H1 (cell line): ENCODE results near the gene POU4F1. TPM values are rescaled to one million over a fixed set of nuclear protein-coding genes. Genes with fewer than 3 reads are reported as not detected.

Source experiments
- CTCF ChIA-PET: fragments of 300-600 bp; sonication (Branson Sonifier 250); formaldehyde crosslinking; loops from one replicate; lab custom pipeline; 2021; ENCODE audit not compliant: partially characterized antibody; lab: Charles Lee
- POLR2A ChIA-PET: fragments of 300-600 bp; sonication (Branson Sonifier 250); formaldehyde crosslinking; loops from one replicate; lab custom pipeline; 2021; ENCODE audit warnings: inconsistent platforms; ENCODE audit not compliant: partially characterized antibody; lab: Charles Lee
- DNase-seq, 2 experiments: peaks; one replicate each; pipeline versions ENCODE4 v3.0.0 to v3.0.0-alpha.2; 2010 to 2022; ENCODE audit warnings: low spot score in 2 of 2, low read depth in 1 of 2, mixed read lengths in 1 of 2
- FAIRE-seq: peaks from 2 replicates; lab custom pipeline; 2011; peaks lifted over from hg19 to GRCh38; lab: Jason Lieb, UNC
- H2AFZ ChIP-seq: 2 replicates; pipeline ENCODE4 v1.8.1; 2012; ENCODE audit warnings: low read length, inconsistent platforms
- H2AK5ac ChIP-seq: 2 replicates; pipeline ENCODE4 v1.6.1; 2013; ENCODE audit warnings: low read depth, low read length
- H2BK120ac ChIP-seq: replicated peaks from 2 replicates; pipeline ENCODE3; 2013; ENCODE audit warnings: low read depth, low read length, inconsistent platforms
- H2BK12ac ChIP-seq: 2 replicates; pipeline ENCODE4 v1.6.1; 2013; ENCODE audit warnings: low read depth, low read length
- H2BK15ac ChIP-seq: 2 replicates; pipeline ENCODE4 v1.6.1; 2013; ENCODE audit warnings: low read length
- H2BK20ac ChIP-seq: 2 replicates; pipeline ENCODE4 v1.6.1; 2013; ENCODE audit warnings: low read length
- H2BK5ac ChIP-seq: 2 replicates; pipeline ENCODE4 v1.6.1; 2013; ENCODE audit warnings: low read depth, low read length
- H3K14ac ChIP-seq: 2 replicates; pipeline ENCODE4 v1.6.1; 2013; ENCODE audit warnings: inconsistent platforms; ENCODE audit not compliant: insufficient read length
- H3K18ac ChIP-seq: 2 replicates; pipeline ENCODE4 v1.6.1; 2013; ENCODE audit warnings: low read length; ENCODE audit errors: extremely low read depth
- H3K23ac ChIP-seq: 2 replicates; pipeline ENCODE4 v1.6.1; 2013; ENCODE audit warnings: inconsistent platforms; ENCODE audit not compliant: insufficient read length
- H3K23me2 ChIP-seq: 2 replicates; pipeline ENCODE4 v1.6.1; 2013; ENCODE audit warnings: low read depth, low read length
- H3K27ac ChIP-seq: 2 replicates; pipeline ENCODE4 v1.6.1; 2011; ENCODE audit warnings: low read depth, low read length, inconsistent platforms
- H3K27me3 ChIP-seq, 4 experiments: replicated peaks in 1 of 4; 1 replicate in 1 of 4; 2 replicates in 3 of 4; pipeline versions ENCODE4 v1.6.1 to v1.8.1; 2011 to 2013; ENCODE audit warnings: low read length in 3 of 4, mild to moderate bottlenecking in 3 of 4, inconsistent platforms in 2 of 4, mixed read lengths in 2 of 4, moderate library complexity in 1 of 4; ENCODE audit not compliant: control insufficient read depth in 3 of 4, insufficient read depth in 3 of 4; ENCODE audit errors: extremely low read depth in 1 of 4
- H3K36me3 ChIP-seq, 4 experiments: 2 replicates each; pipeline versions ENCODE4 v1.6.1 to v1.8.1; 2011 to 2013; ENCODE audit warnings: mild to moderate bottlenecking in 4 of 4, low read length in 3 of 4, moderate library complexity in 2 of 4, control low read depth in 1 of 4, inconsistent platforms in 1 of 4; ENCODE audit not compliant: insufficient read depth in 4 of 4, control insufficient read depth in 2 of 4
- H3K4ac ChIP-seq: replicated peaks from 2 replicates; pipeline ENCODE3; 2013; ENCODE audit warnings: low read length, low read depth, mixed read lengths, inconsistent platforms; ENCODE audit not compliant: insufficient read length
- H3K4me1 ChIP-seq, 4 experiments: replicated peaks in 1 of 4; 1 replicate in 1 of 4; 2 replicates in 3 of 4; pipeline versions ENCODE4 v1.6.1 to v1.8.1; 2011 to 2013; ENCODE audit warnings: low read length in 3 of 4, inconsistent platforms in 2 of 4, mixed read lengths in 1 of 4; ENCODE audit not compliant: insufficient read depth in 4 of 4, control insufficient read depth in 3 of 4
- H3K4me2 ChIP-seq, 2 experiments: 2 replicates each; pipeline versions ENCODE4 v1.6.1 to v1.8.1; 2011 to 2013; ENCODE audit warnings: low read depth in 2 of 2, low read length in 2 of 2, control low read depth in 1 of 2, inconsistent platforms in 1 of 2, mild to moderate bottlenecking in 1 of 2; ENCODE audit not compliant: insufficient read depth in 1 of 2
- H3K4me3 ChIP-seq, 4 experiments: fragments of 200-600, 300-600 bp in 1 of 4; sonication (generic), shearing (Covaris generic), sonication (Bioruptor Twin) in 1 of 4; 2 replicates each; pipeline versions ENCODE4 v1.5.1 to v1.8.1; 2011 to 2016; ENCODE audit warnings: low read length in 4 of 4, low read depth in 3 of 4, control low read depth in 2 of 4, inconsistent platforms in 2 of 4, mild to moderate bottlenecking in 2 of 4, mixed read lengths in 1 of 4, moderate library complexity in 1 of 4; ENCODE audit not compliant: insufficient read depth in 2 of 4; ENCODE audit errors: extremely low read depth in 1 of 4
- H3K56ac ChIP-seq: replicated peaks from 2 replicates; pipeline ENCODE3; 2013; ENCODE audit warnings: low read depth, mild to moderate bottlenecking, mixed read lengths, low read length, inconsistent platforms; ENCODE audit not compliant: insufficient read length
- H3K79me1 ChIP-seq: 2 replicates; pipeline ENCODE4 v1.6.1; 2013; ENCODE audit warnings: low read depth, low read length, control low read depth
- H3K79me2 ChIP-seq, 2 experiments: 2 replicates each; pipeline versions ENCODE4 v1.6.1 to v1.8.1; 2012 to 2013; ENCODE audit warnings: low read length in 2 of 2, mild to moderate bottlenecking in 2 of 2, inconsistent platforms in 1 of 2; ENCODE audit not compliant: insufficient read depth in 2 of 2, control insufficient read depth in 1 of 2
- H3K9ac ChIP-seq, 4 experiments: replicated peaks in 1 of 4; 1 replicate in 1 of 4; 2 replicates in 3 of 4; pipeline versions ENCODE4 v1.6.1 to v1.8.1; 2011 to 2013; ENCODE audit warnings: low read depth in 3 of 4, low read length in 3 of 4, control low read depth in 2 of 4, mild to moderate bottlenecking in 2 of 4, moderate library complexity in 2 of 4, inconsistent platforms in 1 of 4; ENCODE audit errors: extremely low read depth in 1 of 4
- H3K9me3 ChIP-seq, 2 experiments: 2 replicates each; pipeline versions ENCODE4 v1.6.1 to v1.8.1; 2012 to 2013; ENCODE audit warnings: mild to moderate bottlenecking in 2 of 2, moderate library complexity in 2 of 2, control low read depth in 1 of 2, inconsistent platforms in 1 of 2, low read depth in 1 of 2, low read length in 1 of 2, mixed read lengths in 1 of 2; ENCODE audit not compliant: insufficient read depth in 2 of 2
- H4K20me1 ChIP-seq, 2 experiments: replicated peaks in 1 of 2; 2 replicates each; pipeline versions ENCODE3 to v1.8.1; 2011 to 2013; ENCODE audit warnings: inconsistent platforms in 2 of 2, low read length in 2 of 2, mild to moderate bottlenecking in 1 of 2; ENCODE audit not compliant: insufficient read depth in 2 of 2, control insufficient read depth in 1 of 2
- H4K5ac ChIP-seq: 2 replicates; pipeline ENCODE4 v1.6.1; 2013; ENCODE audit warnings: low read length, low read depth, mixed read lengths, inconsistent platforms; ENCODE audit not compliant: insufficient read length
- H4K8ac ChIP-seq: 2 replicates; pipeline ENCODE4 v1.8.0; 2013; ENCODE audit warnings: mild to moderate bottlenecking, moderate library complexity, low read length, inconsistent platforms; ENCODE audit not compliant: insufficient read depth; ENCODE audit errors: extremely low read depth
- H4K91ac ChIP-seq: replicated peaks from 2 replicates; pipeline ENCODE3; 2013; ENCODE audit warnings: low read length, mixed read lengths, inconsistent platforms; ENCODE audit not compliant: insufficient read length
- CTBP2 ChIP-seq: IDR thresholded peaks from 2 replicates; pipeline ENCODE4 v1.7.0; 2011; ENCODE audit warnings: borderline replicate concordance, mild to moderate bottlenecking, moderate library complexity, mixed read lengths, low read length; ENCODE audit not compliant: insufficient read depth, insufficient read length
- MAFK ChIP-seq: IDR thresholded peaks from 2 replicates; pipeline ENCODE4 v1.6.1; 2012; ENCODE audit warnings: low read depth, mild to moderate bottlenecking, improper control_type of control experiment, low read length
- ZNF274 ChIP-seq: IDR thresholded peaks from 2 replicates; pipeline ENCODE4 v1.7.0; 2012; ENCODE audit warnings: low read length, borderline replicate concordance; ENCODE audit errors: extremely low read depth
- WGBS, 2 experiments: shearing (Covaris generic) in 1 of 2; methylation state at CpG; one replicate each; pipeline versions ENCODE4 v1.1.6 to v1.1.7; 2013 to 2015; ENCODE audit warnings: low lambda C conversion rate in 2 of 2, mixed read lengths in 2 of 2, inconsistent platforms in 1 of 2, low coverage in 1 of 2, missing lambda C conversion rate in 1 of 2; ENCODE audit not compliant: insufficient replicate concordance in 2 of 2, insufficient coverage in 1 of 2, insufficient read length in 1 of 2; ENCODE audit errors: extremely low coverage in 1 of 2, missing lambda C conversion rate in 1 of 2; 5-methylcytosine and 5-hydroxymethylcytosine counted together
- polyA plus RNA-seq, 7 experiments: library from polyadenylated mRNA; depleted of rRNA in 3 of 7; stranded (reverse) in 5 of 7; unstranded in 2 of 7; fragments of >200 nt in 5 of 7; fragments of 200-250 nt in 2 of 7; gene quantifications; 1 replicate in 5 of 7; 2 replicates in 1 of 7; 4 replicates in 1 of 7; pipeline versions ENCODE4 v1.2.1 to v1.2.3, GENCODE V29; 2011 to 2013; ENCODE audit warnings: missing spikeins in 2 of 7, mixed read lengths in 2 of 7
- total RNA-seq: library from RNA; stranded (reverse); fragmentation: NEBNext Ultra II Directional; extraction: Animal tissue kit (Norgen Biotek cat#: 25700); gene quantifications from 2 replicates; pipeline ENCODE4 v1.2.1, GENCODE V29; 2021
- TF ChIP-seq, protein P1 (sequence below), 3 experiments: IDR thresholded peaks; 1 replicate in 2 of 3; 2 replicates in 1 of 3; pipeline versions ENCODE4 v1.5.1 to v1.6.1; 2011; ENCODE audit warnings: low read length in 3 of 3, mild to moderate bottlenecking in 3 of 3, inconsistent platforms in 2 of 3, low read depth in 1 of 3, moderate library complexity in 1 of 3; ENCODE audit not compliant: insufficient read depth in 1 of 3; ENCODE audit errors: control extremely low read depth in 1 of 3

POU4F1 gene
- total and polyA plus RNA-seq, 2 of the 8 experiments (the other 6 are each of a cell fraction or from before 2014, with no cell fraction given), result 0.09 to 0.32 TPM

DNA sequence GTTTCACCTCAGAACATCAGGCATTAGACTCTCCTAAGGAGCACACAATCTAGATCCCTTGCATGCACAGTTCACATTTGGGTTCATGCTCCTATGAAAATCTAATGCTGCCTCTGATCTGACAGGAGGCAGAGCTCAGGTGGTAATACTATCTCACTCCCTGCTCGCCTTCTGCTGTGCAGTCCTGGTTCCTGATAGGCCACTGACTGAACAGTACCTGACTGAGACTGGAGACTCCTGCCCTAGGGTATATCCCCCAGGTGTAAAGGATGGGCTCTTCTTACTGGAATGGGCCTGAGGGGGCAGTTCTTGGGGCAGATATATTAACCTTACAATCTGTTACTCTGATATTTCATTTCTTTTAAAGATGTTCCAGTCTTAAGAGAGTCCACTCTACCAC is 49.3 kb upstream of the POU4F1 start:
- H2BK12ac ChIP-seq, result no peak overlapping the region
- DNase-seq (no peak), FAIRE-seq (no peak)
- 84% methylated on average over 1 of the region's 1 CpG; no CpG with 5 or more reads in 1 of the 2 experiments for WGBS, 2 experiments
- H2AK5ac ChIP-seq, result no peak overlapping the region
- peaks cover 0 to 16% (median 8%) of the 10 kb centered on the region in 4 experiments; a peak in 4 of 7 replicates for H3K4me1 ChIP-seq
- H3K23ac ChIP-seq, result no peak overlapping the region
- peaks cover 0 to 3% (median 0%) of the 10 kb centered on the region in 4 experiments; a peak in 1 of 8 replicates for H3K36me3 ChIP-seq
- no peak overlapping the region for H2BK15ac ChIP-seq
- H3K4me2 ChIP-seq, result no peak overlapping the region; a peak in 1 of 4 replicates
- H2BK5ac ChIP-seq, result no peak overlapping the region
- no peak overlapping the region for H3K4ac ChIP-seq
- H3K4me3 ChIP-seq, result no peak overlapping the region
- H3K27me3 ChIP-seq, result peaks cover 0 to 4% (median 0%) of the 10 kb centered on the region in 4 experiments; a peak in 1 of 7 replicates
- H3K23me2 ChIP-seq, result no peaks in the 10 kb centered on the region; the same call in 1 of the 2 replicates
- ChIA-PET CTCF (no interaction called here), POLR2A (no interaction called here)
- no peak overlapping the region for H4K8ac ChIP-seq
- no peak overlapping the region for H4K5ac ChIP-seq
- H3K18ac ChIP-seq, result no peak overlapping the region
- no peak overlapping the region for H4K91ac ChIP-seq
- no peak overlapping the region for H2AFZ ChIP-seq
- H3K14ac ChIP-seq, result no peak overlapping the region
- H3K27ac ChIP-seq, result no peak overlapping the region
- peaks cover 14 to 96% of the 10 kb centered on the region in 2 experiments for H3K79me2 ChIP-seq
- no peaks in the 10 kb centered on the region for H3K9me3 ChIP-seq
- H3K56ac ChIP-seq, result no peak overlapping the region
- H4K20me1 ChIP-seq, result peaks cover 10 to 30% of the 10 kb centered on the region in 2 experiments
- no peak overlapping the region for H3K9ac ChIP-seq
- no peak overlapping the region for H2BK20ac ChIP-seq
- no peak overlapping the region for H2BK120ac ChIP-seq
- peaks cover 9% of the 10 kb centered on the region for H3K79me1 ChIP-seq
- no peak for TF ChIP-seq ZNF274
- TF ChIP-seq, protein P1, sequence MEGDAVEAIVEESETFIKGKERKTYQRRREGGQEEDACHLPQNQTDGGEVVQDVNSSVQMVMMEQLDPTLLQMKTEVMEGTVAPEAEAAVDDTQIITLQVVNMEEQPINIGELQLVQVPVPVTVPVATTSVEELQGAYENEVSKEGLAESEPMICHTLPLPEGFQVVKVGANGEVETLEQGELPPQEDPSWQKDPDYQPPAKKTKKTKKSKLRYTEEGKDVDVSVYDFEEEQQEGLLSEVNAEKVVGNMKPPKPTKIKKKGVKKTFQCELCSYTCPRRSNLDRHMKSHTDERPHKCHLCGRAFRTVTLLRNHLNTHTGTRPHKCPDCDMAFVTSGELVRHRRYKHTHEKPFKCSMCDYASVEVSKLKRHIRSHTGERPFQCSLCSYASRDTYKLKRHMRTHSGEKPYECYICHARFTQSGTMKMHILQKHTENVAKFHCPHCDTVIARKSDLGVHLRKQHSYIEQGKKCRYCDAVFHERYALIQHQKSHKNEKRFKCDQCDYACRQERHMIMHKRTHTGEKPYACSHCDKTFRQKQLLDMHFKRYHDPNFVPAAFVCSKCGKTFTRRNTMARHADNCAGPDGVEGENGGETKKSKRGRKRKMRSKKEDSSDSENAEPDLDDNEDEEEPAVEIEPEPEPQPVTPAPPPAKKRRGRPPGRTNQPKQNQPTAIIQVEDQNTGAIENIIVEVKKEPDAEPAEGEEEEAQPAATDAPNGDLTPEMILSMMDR (IDR thresholded peaks at IDR 0.05; ENCODE audit: control extremely low read depth in 1 of 3, insufficient read depth in 1 of 3, low read depth in 1 of 3, low read length in 3 of 3), result no peak
- TF ChIP-seq CTBP2, result no peak
- TF ChIP-seq MAFK, result no peak
